GM18520 (cell line): ENCODE results near the gene RC3H1.

ENCODE experiments used
- ATAC-seq: cut with Tn5 transposase; IDR thresholded peaks from one replicate; pipeline ENCODE4 v1.9.1; 2021; ENCODE audit not compliant: unreplicated experiment

The RC3H1 gene

GRCh38 chr1:173886746-173887611, 135.2 kb downstream of the RC3H1 start:
- no peak for ATAC-seq

GRCh38 chr1:173884701-173885100, 137.5 kb downstream of the RC3H1 start:
- no peak for ATAC-seq
